ENCODE data around the gene PRKCA. TPM values are rescaled to one million over a fixed set of nuclear protein-coding genes. Genes with fewer than 3 reads are reported as not detected.

Gene PRKCA
- total RNA-seq, 1 donor from 2014 or later, result 15.5 TPM

- no peak for DNase-seq (ENCODE audit: extremely low spot score in 2 of 2)
- H3K27ac ChIP-seq, result no peak overlapping the region
- H3K27me3 ChIP-seq, result no peaks in the 10 kb centered on the region
- peaks cover 0 to 2% of the 10 kb centered on the region in 2 donors for H3K36me3 ChIP-seq
- intact Hi-C loops (cut with DNase I), result no loop called here
- no peaks in the 10 kb centered on the region for H3K4me1 ChIP-seq
- H3K4me3 ChIP-seq, result no peak overlapping the region
- no peaks in the 10 kb centered on the region for H3K9me3 ChIP-seq
- TF ChIP-seq POLR2AphosphoS5 (IDR thresholded peaks at IDR 0.05; ENCODE audit: insufficient read depth in 1 of 2, low read depth in 1 of 2) (no peak), POLR2A (IDR thresholded peaks at IDR 0.05) (no peak)
- TF ChIP-seq, protein P1, sequence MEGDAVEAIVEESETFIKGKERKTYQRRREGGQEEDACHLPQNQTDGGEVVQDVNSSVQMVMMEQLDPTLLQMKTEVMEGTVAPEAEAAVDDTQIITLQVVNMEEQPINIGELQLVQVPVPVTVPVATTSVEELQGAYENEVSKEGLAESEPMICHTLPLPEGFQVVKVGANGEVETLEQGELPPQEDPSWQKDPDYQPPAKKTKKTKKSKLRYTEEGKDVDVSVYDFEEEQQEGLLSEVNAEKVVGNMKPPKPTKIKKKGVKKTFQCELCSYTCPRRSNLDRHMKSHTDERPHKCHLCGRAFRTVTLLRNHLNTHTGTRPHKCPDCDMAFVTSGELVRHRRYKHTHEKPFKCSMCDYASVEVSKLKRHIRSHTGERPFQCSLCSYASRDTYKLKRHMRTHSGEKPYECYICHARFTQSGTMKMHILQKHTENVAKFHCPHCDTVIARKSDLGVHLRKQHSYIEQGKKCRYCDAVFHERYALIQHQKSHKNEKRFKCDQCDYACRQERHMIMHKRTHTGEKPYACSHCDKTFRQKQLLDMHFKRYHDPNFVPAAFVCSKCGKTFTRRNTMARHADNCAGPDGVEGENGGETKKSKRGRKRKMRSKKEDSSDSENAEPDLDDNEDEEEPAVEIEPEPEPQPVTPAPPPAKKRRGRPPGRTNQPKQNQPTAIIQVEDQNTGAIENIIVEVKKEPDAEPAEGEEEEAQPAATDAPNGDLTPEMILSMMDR (IDR thresholded peaks at IDR 0.05), result no peak
Measured at GRCh38 chr17:66779237-66779606, 476.8 kb downstream of the PRKCA start.

- no peak for TF ChIP-seq POLR2A (IDR thresholded peaks at IDR 0.05)
- TF ChIP-seq, protein P1 (IDR thresholded peaks at IDR 0.05), result no peak
- no peak for TF ChIP-seq POLR2AphosphoS5 (IDR thresholded peaks at IDR 0.05; ENCODE audit: insufficient read depth in 1 of 2, low read depth in 1 of 2)
- no peaks in the 10 kb centered on the region for H3K4me1 ChIP-seq
Measured at GRCh38 chr17:66781135-66781534, 478.7 kb downstream of the PRKCA start.

DNA sequence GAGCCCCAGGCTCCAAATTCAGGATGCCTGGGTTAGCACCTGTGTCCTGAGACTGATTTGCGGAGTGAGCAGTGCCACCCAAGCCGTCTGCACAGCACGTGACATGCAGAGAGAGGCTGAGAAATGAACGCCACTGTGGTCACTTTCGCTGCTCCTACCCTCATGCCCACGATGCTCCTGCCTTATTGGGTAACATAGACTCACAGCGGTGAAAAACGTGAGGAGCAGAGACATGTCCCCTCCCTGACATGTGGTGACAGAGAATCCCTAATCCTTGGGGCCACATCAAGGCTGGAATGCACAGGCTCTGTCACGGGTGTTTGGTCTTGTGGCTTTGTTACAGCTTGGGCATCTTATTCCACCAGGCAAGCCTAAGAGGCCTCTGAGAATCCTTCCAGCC, 480.4 kb downstream of the PRKCA start:
- Histone ChIP-seq H3K4me3 (no peak overlapping the region), H3K9me3 (no peaks in the 10 kb centered on the region), H3K4me1 (no peaks in the 10 kb centered on the region), H3K36me3 (no peaks in the 10 kb centered on the region), H3K27ac (no peak overlapping the region), H3K27me3 (no peaks in the 10 kb centered on the region)
- DNase-seq (ENCODE audit: extremely low spot score in 2 of 2), result no peak
- intact Hi-C loops (cut with DNase I), result no loop called here
- TF ChIP-seq POLR2AphosphoS5 (IDR thresholded peaks at IDR 0.05; ENCODE audit: insufficient read depth in 1 of 2, low read depth in 1 of 2) (no peak), POLR2A (IDR thresholded peaks at IDR 0.05) (no peak)
- TF ChIP-seq, protein P1 (IDR thresholded peaks at IDR 0.05), result no peak

More at GRCh38 chr17:66781135-66781534, 478.7 kb downstream of the PRKCA start:
- no peaks in the 10 kb centered on the region for H3K27me3 ChIP-seq
- H3K27ac ChIP-seq, result no peak overlapping the region
- intact Hi-C loops (cut with DNase I), result no loop called here
- H3K4me3 ChIP-seq, result no peak overlapping the region
- H3K9me3 ChIP-seq, result no peaks in the 10 kb centered on the region
- no peak for DNase-seq (ENCODE audit: extremely low spot score in 2 of 2)
- no peaks in the 10 kb centered on the region for H3K36me3 ChIP-seq

- no peak for DNase-seq (ENCODE audit: extremely low spot score in 2 of 2)
- no peak for TF ChIP-seq POLR2AphosphoS5 (IDR thresholded peaks at IDR 0.05; ENCODE audit: insufficient read depth in 1 of 2, low read depth in 1 of 2)
- TF ChIP-seq POLR2A (IDR thresholded peaks at IDR 0.05), result no peak
- TF ChIP-seq, protein P1 (IDR thresholded peaks at IDR 0.05), result no peak
- intact Hi-C loops (cut with DNase I), result no loop called here
- Histone ChIP-seq H3K4me3 (no peak overlapping the region), H3K4me1 (no peaks in the 10 kb centered on the region), H3K27me3 (no peaks in the 10 kb centered on the region), H3K36me3 (no peaks in the 10 kb centered on the region), H3K9me3 (no peaks in the 10 kb centered on the region), H3K27ac (no peak overlapping the region)
Measured at GRCh38 chr17:66783656-66784381, 481.4 kb downstream of the PRKCA start.

GRCh38 chr17:66784621-66785364, 482.4 kb downstream of the PRKCA start:
- H3K27ac ChIP-seq, result no peak overlapping the region
- intact Hi-C loops (cut with DNase I), result no loop called here
- no peaks in the 10 kb centered on the region for H3K36me3 ChIP-seq
- no peak overlapping the region for H3K4me3 ChIP-seq
- no peaks in the 10 kb centered on the region for H3K4me1 ChIP-seq
- no peak for TF ChIP-seq POLR2AphosphoS5 (IDR thresholded peaks at IDR 0.05; ENCODE audit: insufficient read depth in 1 of 2, low read depth in 1 of 2)
- no peak for TF ChIP-seq POLR2A (IDR thresholded peaks at IDR 0.05)
- TF ChIP-seq, protein P1 (IDR thresholded peaks at IDR 0.05), result no peak
- H3K9me3 ChIP-seq, result no peaks in the 10 kb centered on the region
- no peak for DNase-seq (ENCODE audit: extremely low spot score in 2 of 2)
- H3K27me3 ChIP-seq, result no peaks in the 10 kb centered on the region

Measured in vagina (tissue), 2 donors.